Coronary artery (tissue), 2 donors: ENCODE results near the gene TSPAN18.

Experiments
- DNase-seq: peaks from one replicate; pipeline ENCODE4 v3.0.0-alpha.2; 2017; ENCODE audit warnings: low spot score
- H3K27ac ChIP-seq, 2 donors: fragments of 200-600 bp; sonication (generic); one replicate each; pipeline ENCODE4 v1.5.1; 2016 to 2019
- H3K4me3 ChIP-seq: fragments of 200-600 bp; sonication (generic); 2 replicates; pipeline ENCODE4 v1.5.1; 2016; ENCODE audit warnings: mild to moderate bottlenecking, moderate library complexity
- CTCF ChIP-seq: fragments of 200-600 bp; sonication (generic); IDR thresholded peaks from one replicate; pipeline ENCODE4 v1.5.1; 2019; ENCODE audit warnings: antibody characterized with exemption

TSPAN18 gene

GRCh38 chr11:44912270-44912987 is 185.7 kb downstream of the TSPAN18 start:
- H3K27ac ChIP-seq = no peak overlapping the region
- H3K4me3 ChIP-seq = no peak overlapping the region
- no peak for TF ChIP-seq CTCF
- no peak for DNase-seq

- DNase-seq = no peak
- TF ChIP-seq CTCF = no peak
- Histone ChIP-seq H3K4me3 (no peak overlapping the region), H3K27ac (no peak overlapping the region)
Measured at GRCh38 chr11:44913502-44913901, 186.7 kb downstream of the TSPAN18 start.

- DNase-seq = no peak
- TF ChIP-seq CTCF = no peak
- Histone ChIP-seq H3K27ac (no peak overlapping the region), H3K4me3 (no peak overlapping the region)
Measured at GRCh38 chr11:44914105-44914504, 187.3 kb downstream of the TSPAN18 start.

- Histone ChIP-seq H3K4me3 (no peak overlapping the region), H3K27ac (no peak overlapping the region)
- no peak for TF ChIP-seq CTCF
- DNase-seq = no peak
Measured at GRCh38 chr11:44915004-44915403, 188.2 kb downstream of the TSPAN18 start.

- H3K4me3 ChIP-seq = no peak overlapping the region
- no peak overlapping the region for H3K27ac ChIP-seq
- no peak for DNase-seq
- TF ChIP-seq CTCF = no peak
Measured at GRCh38 chr11:44915621-44916020, 188.9 kb downstream of the TSPAN18 start.

GRCh38 chr11:44916331-44916730 is 189.6 kb downstream of the TSPAN18 start:
- H3K4me3 ChIP-seq = no peak overlapping the region
- H3K27ac ChIP-seq = no peak overlapping the region
- no peak for TF ChIP-seq CTCF
- no peak for DNase-seq

- H3K27ac ChIP-seq = no peak overlapping the region
- TF ChIP-seq CTCF = no peak
- DNase-seq = no peak
- H3K4me3 ChIP-seq = no peak overlapping the region
Measured at GRCh38 chr11:44916801-44917385, 190.1 kb downstream of the TSPAN18 start.
